Measurements from ENCODE around the gene RAB42.

RAB42 gene

GRCh38 chr1:28606771-28607170 is 14.7 kb downstream of the RAB42 start:
- ChIA-PET POLR2A (ENCODE audit: low non-redundant PET) (no interaction called here), CTCF (no interaction called here)
- no peak for DNase-seq (ENCODE audit: low spot score)
- no peak overlapping the region for H3K27ac ChIP-seq
- no peak for TF ChIP-seq CTCF (conservative IDR thresholded peaks at IDR 0.05; ENCODE audit: low read depth)

DNA sequence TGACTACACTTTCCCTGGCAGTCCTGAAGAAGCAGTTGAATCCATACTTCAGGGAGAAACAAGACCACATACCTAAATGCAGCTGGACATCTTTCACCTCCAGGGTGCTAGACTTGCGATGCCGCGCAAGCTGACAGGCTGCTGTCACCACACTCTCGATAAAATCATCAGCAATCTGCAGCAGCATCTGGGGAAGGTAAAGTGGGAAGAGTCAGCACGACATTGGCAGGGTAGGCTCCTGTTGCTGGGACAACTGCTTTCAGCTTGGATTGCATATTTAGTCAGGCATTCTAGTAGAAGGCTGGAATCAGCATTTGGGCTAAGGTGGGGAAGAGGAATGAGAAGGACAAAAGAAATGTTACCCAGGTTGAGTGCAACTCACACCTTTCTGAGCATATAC is 21.1 kb downstream of the RAB42 start:
- no peak for TF ChIP-seq CTCF (conservative IDR thresholded peaks at IDR 0.05; ENCODE audit: low read depth)
- ChIA-PET CTCF (interaction anchor here (0.5 kb wide), 1 partner anchor 11 kb away, joined by 4 read pairs; no protein-coding TSS in a partner anchor), POLR2A (ENCODE audit: low non-redundant PET) (no interaction called here)
- no peak for DNase-seq (ENCODE audit: low spot score)
- no peak overlapping the region for H3K27ac ChIP-seq

DNA sequence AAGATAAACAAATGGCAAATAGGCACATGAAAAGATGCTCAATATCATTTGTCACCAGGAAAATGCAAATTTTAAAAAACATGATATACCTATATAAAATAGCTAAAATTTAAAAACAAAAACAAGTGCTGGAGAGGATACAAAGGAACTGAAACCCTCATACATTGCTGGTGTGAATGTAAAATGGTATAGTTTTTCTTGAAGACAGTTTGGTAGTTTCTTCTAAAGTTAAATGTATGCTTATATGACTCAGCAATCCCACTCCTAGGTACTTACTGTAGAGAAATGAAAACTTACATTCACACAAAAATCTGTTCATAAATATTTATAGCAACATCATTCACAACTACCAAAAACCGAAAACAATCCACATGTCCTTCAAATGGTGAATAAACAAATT is 39.6 kb downstream of the RAB42 start:
- ChIA-PET POLR2A (ENCODE audit: low non-redundant PET) (no interaction called here), CTCF (no interaction called here)
- no peak for TF ChIP-seq CTCF (conservative IDR thresholded peaks at IDR 0.05; ENCODE audit: low read depth)
- DNase-seq (ENCODE audit: low spot score), result no peak
- no peak overlapping the region for H3K27ac ChIP-seq

DNA sequence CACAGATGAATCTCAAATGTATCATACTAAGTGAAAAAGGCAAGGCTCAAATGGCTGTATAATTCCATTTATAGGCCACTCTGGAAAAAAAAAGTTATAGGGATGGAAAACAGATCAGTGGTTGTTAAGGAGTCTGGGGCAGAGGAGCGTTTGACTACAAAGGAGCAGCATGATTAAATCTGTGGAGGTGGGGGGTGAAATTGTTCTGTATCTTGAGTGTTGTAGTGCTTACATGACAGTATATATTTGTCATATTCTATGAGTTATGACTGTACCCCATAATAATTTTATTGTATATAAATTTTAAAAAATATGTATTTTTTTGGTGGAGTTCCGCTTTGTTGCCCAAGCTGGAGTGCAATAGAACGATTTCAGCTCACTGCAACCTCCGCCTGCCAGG is 40.5 kb downstream of the RAB42 start:
- no peak for DNase-seq (ENCODE audit: low spot score)
- H3K27ac ChIP-seq, result no peak overlapping the region
- ChIA-PET CTCF (interaction anchor here (0.7 kb wide), 1 partner anchor 8 kb away, joined by 3 read pairs; no protein-coding TSS in a partner anchor), POLR2A (ENCODE audit: low non-redundant PET) (no interaction called here)
- TF ChIP-seq CTCF (conservative IDR thresholded peaks at IDR 0.05; ENCODE audit: low read depth), result no peak

GRCh38 chr1:28640766-28641165 is 48.7 kb downstream of the RAB42 start:
- POLR2A ChIA-PET (ENCODE audit: low non-redundant PET), result no interaction called here
- H3K27ac ChIP-seq, result peak overlapping the region; percentile 22; the same call in 1 of the 2 replicates
- no peak for DNase-seq (ENCODE audit: low spot score)
- 0 out of 2 replicates have a peak, but pooled peaks have one; percentile 26 for TF ChIP-seq CTCF (conservative IDR thresholded peaks at IDR 0.05; ENCODE audit: low read depth)
- CTCF ChIA-PET, result interaction anchor here (0.6 to 0.7 kb wide), 3 partner anchors 8 to 506 kb away, joined by 3 read pairs; no protein-coding TSS in a partner anchor

- ChIA-PET CTCF (interaction anchor here (0.6 to 2.0 kb wide), 3 partner anchors 24 to 235 kb away, joined by 3 to 11 read pairs (median 3); no protein-coding TSS in a partner anchor), POLR2A (ENCODE audit: low non-redundant PET) (interaction anchor here (0.6 to 1.8 kb wide), 3 partner anchors 26 to 235 kb away, joined by 3 to 7 read pairs (median 3); partner anchors contain the start of genes GMEB1 and YTHDF2)
- DNase-seq (ENCODE audit: low spot score), result peak; percentile 50
- peak overlapping the region; percentile 93 for H3K27ac ChIP-seq
- no peak for TF ChIP-seq CTCF (conservative IDR thresholded peaks at IDR 0.05; ENCODE audit: low read depth)
Observed at GRCh38 chr1:28642056-28642846, 50.2 kb downstream of the RAB42 start.
